Activated CD4-positive, alpha-beta T cell treated with anti-CD3 and anti-CD28 coated beads for 36 hours (primary cell): Measurements from ENCODE around the gene SSC4D. TPM values are rescaled to one million over a fixed set of nuclear protein-coding genes. Genes with fewer than 3 reads are reported as not detected.
A peak's percentile ranks its signal among the peaks of the same experiment; 100 is the strongest.

ENCODE experiments used
- ATAC-seq: fragments of 200-7000 bp; cut with Tn5 transposase; one replicate; pipeline ENCODE4 v1.10.0; 2021; ENCODE audit warnings: mild to moderate bottlenecking, moderate library complexity
- CTCF ChIA-PET: fragments of 350-600 bp; sonication (Branson Sonifier 250); formaldehyde crosslinking; loops from one replicate; lab custom pipeline; 2021; ENCODE audit warnings: antibody characterized with exemption; lab: Charles Lee
- POLR2A ChIA-PET: fragments of 350-600 bp; sonication (Branson Sonifier 250); formaldehyde crosslinking; loops from one replicate; lab custom pipeline; 2021; ENCODE audit warnings: antibody characterized with exemption, inconsistent platforms; lab: Charles Lee
- DNase-seq: peaks from one replicate; pipeline ENCODE4 v3.0.0-alpha.2; 2020
- H3K27ac Mint-ChIP-seq: one replicate; pipeline ENCODE4 v1.8.0; 2021; ENCODE audit warnings: mixed read lengths
- H3K27me3 Mint-ChIP-seq: one replicate; pipeline ENCODE4 v1.8.0; 2021; ENCODE audit warnings: mixed read lengths
- H3K36me3 Mint-ChIP-seq: one replicate; pipeline ENCODE4 v1.8.0; 2021; ENCODE audit warnings: low read depth, mixed read lengths
- H3K4me1 Mint-ChIP-seq: one replicate; pipeline ENCODE4 v1.8.0; 2021; ENCODE audit warnings: mixed read lengths
- H3K4me3 Mint-ChIP-seq: one replicate; pipeline ENCODE4 v1.8.0; 2021; ENCODE audit warnings: mild to moderate bottlenecking, moderate library complexity, mixed read lengths
- H3K9me3 Mint-ChIP-seq: one replicate; pipeline ENCODE4 v1.8.0; 2021; ENCODE audit warnings: low read depth, mixed read lengths
- intact Hi-C, 2 experiments: fragments of 100-400 bp; cut with DNase I in 1 of 2; cut with micrococcal nuclease in 1 of 2; formaldehyde crosslinking; loops; one replicate each; pipeline versions ENCODE4 v1.14.2 to v1.15.1; 2022 to 2024; cut with DNase I, micrococcal nuclease
- total RNA-seq, 2 experiments: library from RNA; stranded (reverse); gene quantifications; one replicate each; pipeline ENCODE4 v1.2.3, GENCODE V29; 2021

SSC4D gene
- total RNA-seq, 2 experiments from 2014 or later, result 0.79 to 0.91 TPM

DNA sequence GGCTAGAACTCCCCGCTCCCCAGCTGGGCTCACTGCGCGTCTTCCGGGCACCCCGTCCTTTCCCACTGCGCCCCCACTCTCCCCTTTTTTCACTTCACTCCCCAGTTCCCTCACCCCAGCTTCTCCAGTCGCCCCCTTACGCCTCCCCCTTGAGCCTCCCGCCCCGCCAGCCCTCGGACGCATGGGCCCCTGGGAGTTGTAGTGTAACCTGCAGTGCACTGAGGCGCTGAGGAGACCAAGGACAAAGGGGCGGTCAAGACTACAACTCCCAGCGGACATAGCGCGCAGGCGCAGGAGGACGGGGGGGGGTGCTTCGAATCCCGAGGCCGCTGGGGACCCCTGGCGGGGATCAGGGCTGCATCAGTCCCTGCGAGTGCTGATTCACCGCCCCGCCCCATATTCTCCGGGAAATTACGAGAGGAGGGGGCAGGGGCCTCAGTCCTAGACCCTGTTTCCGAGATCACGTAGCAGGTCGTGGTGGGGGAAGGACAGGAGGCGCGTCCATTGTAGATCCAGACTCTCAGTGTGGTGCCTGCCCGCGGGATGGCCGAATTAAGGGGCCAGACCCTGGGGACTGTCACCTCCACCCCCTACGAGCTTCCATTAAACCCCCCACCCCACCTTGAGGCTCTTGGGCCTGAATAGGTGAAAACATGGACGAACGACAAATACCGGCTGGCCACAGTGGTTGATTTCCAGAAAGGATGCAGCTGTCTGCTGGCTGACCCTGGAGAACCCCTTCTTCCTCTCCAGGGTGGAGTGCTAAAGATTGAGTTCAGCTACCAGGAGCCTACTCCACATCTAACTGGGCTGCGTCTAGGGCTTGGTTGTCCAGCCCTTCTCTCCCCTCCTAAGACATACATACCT is 50.2 kb downstream of the SSC4D start:
- peak; percentile 96 for ATAC-seq
- no peaks in the 10 kb centered on the region for H3K27me3 Mint-ChIP-seq

DNA sequence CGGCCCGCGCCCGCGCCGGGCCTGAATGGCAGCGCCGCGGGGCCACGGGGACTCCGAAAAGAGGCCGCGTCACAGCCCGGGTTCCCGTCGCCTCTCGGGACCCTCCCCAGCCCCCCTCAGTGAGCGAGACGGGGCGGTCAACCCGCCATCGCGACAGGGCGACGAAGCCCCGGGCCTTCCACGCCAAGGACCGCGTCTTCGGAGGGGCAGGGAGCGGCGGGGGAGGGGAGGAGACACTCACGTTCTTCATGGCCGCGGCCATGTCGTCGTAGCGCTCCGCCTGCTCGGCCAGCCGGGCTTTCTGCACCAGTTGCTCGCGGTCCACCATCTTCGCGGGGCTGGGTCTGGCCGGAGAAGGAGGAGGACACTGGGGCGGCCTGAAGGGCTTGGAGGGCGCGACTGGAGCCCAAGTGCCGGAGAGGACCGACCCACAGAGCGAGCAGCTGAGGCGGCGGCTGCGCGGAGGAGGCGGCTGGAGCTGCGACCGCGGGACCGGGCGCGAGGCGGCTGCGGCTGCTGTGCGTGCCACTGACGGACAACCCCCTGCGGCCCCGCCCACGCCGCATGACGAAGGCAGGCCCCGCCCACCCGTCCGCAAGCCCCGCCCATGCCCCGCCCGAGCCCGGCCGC is 50.9 kb downstream of the SSC4D start, which contains the start of gene YWHAG:
TSS of gene YWHAG (minus strand) at position 511 of the 630 bp plus-strand sequence. CDS start at position 328, 183 bp downstream.
- ChIA-PET CTCF (interaction anchor here (0.8 to 1.9 kb wide), 4 partner anchors 9 to 41 kb away, joined by 3 to 7 read pairs (median 6); no protein-coding TSS in a partner anchor), POLR2A (interaction anchor here (0.6 to 2.2 kb wide), 2 partner anchors 15 to 66 kb away, joined by 7 to 10 read pairs; partner anchors contain the start of gene ZP3)
- ATAC-seq (peak; percentile 60), DNase-seq (peak; percentile 95)
- Mint-ChIP-seq H3K4me1 (peaks cover 39% of the 10 kb centered on the region), H3K27ac (peak within 1 kb of the TSS; percentile 96), H3K9me3 (no peaks in the 10 kb centered on the region), H3K27me3 (no peaks in the 10 kb centered on the region), H3K36me3 (peaks cover 40% of the 10 kb centered on the region), H3K4me3 (peak within 1 kb of the TSS; percentile 99)
- intact Hi-C loops, result loop anchor here (1.0 to 2.0 kb wide), 11 partner anchors 15 to 480 kb away; partner anchors contain the start of genes MDH2 (in 1 of the 2) and POR (in 1 of the 2)

More for the DNA sequence above, 50.2 kb downstream of the SSC4D start:
- intact Hi-C loops, result loop anchor here (1.0 to 2.0 kb wide), 10 partner anchors 16 to 481 kb away; partner anchors contain the start of gene POR (in 1 of the 2)
- CTCF ChIA-PET, result interaction anchor here (0.8 to 1.9 kb wide), 8 partner anchors 10 to 62 kb away, joined by 3 to 11 read pairs (median 4); no protein-coding TSS in a partner anchor
- POLR2A ChIA-PET, result interaction anchor here (0.6 to 2.2 kb wide), 3 partner anchors 16 to 65 kb away, joined by 3 to 10 read pairs (median 7); partner anchors contain the start of gene ZP3
- H3K36me3 Mint-ChIP-seq, result peaks cover 36% of the 10 kb centered on the region
- peak overlapping the region; percentile 99 for H3K4me3 Mint-ChIP-seq
- no peaks in the 10 kb centered on the region for H3K9me3 Mint-ChIP-seq
- DNase-seq, result peak; percentile 98
- peak overlapping the region; percentile 96 for H3K27ac Mint-ChIP-seq
- H3K4me1 Mint-ChIP-seq, result peaks cover 41% of the 10 kb centered on the region

DNA sequence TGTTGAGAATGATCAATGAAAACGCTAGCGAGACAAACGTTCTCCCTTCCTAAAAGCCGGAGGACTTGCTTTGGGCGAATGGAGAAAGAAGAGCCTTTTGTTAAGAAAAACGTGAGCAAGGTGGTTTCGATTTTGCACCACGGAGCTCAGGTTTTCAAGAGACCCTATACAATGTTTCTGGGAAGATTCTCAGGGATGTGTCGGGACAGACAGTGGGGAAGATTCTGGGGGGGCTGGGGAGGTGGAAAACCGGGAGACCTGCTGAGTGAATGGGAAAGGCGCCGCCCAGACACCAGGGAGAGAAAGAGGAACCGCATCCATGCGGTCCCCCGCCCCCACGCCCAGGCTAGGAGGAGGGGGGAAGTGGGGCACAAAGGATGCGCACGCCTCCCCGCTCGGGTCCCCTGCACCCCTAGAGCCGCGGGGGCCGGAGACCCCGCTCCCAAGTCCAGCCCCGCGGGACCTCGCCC is 51.5 kb downstream of the SSC4D start:
- H3K4me3 Mint-ChIP-seq, result peak overlapping the region; percentile 99
- ChIA-PET CTCF (interaction anchor here (0.5 to 1.9 kb wide), 3 partner anchors 14 to 308 kb away, joined by 3 to 6 read pairs (median 5); no protein-coding TSS in a partner anchor), POLR2A (interaction anchor here (1.1 to 2.2 kb wide), 2 partner anchors 15 to 40 kb away, joined by 4 to 10 read pairs; no protein-coding TSS in a partner anchor)
- no peaks in the 10 kb centered on the region for H3K27me3 Mint-ChIP-seq
- DNase-seq (peak; percentile 73), ATAC-seq (peak; percentile 0)
- peaks cover 44% of the 10 kb centered on the region for H3K4me1 Mint-ChIP-seq
- peak overlapping the region; percentile 93 for H3K27ac Mint-ChIP-seq
- no peaks in the 10 kb centered on the region for H3K9me3 Mint-ChIP-seq
- intact Hi-C loops, result loop anchor here (1.0 to 2.0 kb wide), 3 partner anchors 15 to 310 kb away; partner anchors contain the start of gene MDH2 (in 1 of the 2)
- H3K36me3 Mint-ChIP-seq, result peaks cover 42% of the 10 kb centered on the region

DNA sequence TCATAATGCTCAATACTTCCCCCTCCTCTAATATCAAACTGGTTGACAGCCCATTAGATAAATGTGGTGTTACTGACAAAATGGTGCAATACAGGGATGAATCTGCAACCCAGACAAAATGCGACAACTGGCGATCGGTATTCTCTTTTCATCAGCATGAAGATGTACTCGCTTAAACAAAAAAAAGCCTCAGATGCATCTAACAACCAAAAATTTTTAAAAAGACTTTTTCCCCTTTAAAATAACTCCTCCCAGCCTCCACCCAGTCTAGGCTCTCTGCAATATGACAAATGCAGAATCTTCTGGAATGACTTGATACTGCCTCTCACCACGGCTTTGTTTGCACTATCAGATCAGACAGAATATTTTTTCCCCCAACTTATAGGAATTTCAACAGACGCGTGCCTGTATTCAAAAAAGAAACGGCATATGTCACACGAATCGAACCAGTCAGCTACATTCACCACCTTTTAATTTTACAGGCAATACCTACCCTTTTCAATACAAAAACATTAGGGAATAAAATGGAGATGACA is 52.0 kb downstream of the SSC4D start:
- peaks cover 48% of the 10 kb centered on the region for H3K4me1 Mint-ChIP-seq
- ChIA-PET CTCF (interaction anchor here (0.5 to 1.9 kb wide), 2 partner anchors 14 to 308 kb away, joined by 3 to 6 read pairs; no protein-coding TSS in a partner anchor), POLR2A (interaction anchor here (1.1 to 2.2 kb wide), 2 partner anchors 14 to 39 kb away, joined by 4 to 10 read pairs; no protein-coding TSS in a partner anchor)
- H3K36me3 Mint-ChIP-seq, result peaks cover 45% of the 10 kb centered on the region
- intact Hi-C loops, result loop anchor here (1.0 to 2.0 kb wide), 3 partner anchors 14 to 309 kb away; partner anchors contain the start of gene MDH2 (in 1 of the 2)
- H3K27ac Mint-ChIP-seq, result peak overlapping the region; percentile 93
- no peak for ATAC-seq
- peak overlapping the region; percentile 99 for H3K4me3 Mint-ChIP-seq
- H3K27me3 Mint-ChIP-seq, result no peaks in the 10 kb centered on the region
- no peak for DNase-seq
- H3K9me3 Mint-ChIP-seq, result no peaks in the 10 kb centered on the region

DNA sequence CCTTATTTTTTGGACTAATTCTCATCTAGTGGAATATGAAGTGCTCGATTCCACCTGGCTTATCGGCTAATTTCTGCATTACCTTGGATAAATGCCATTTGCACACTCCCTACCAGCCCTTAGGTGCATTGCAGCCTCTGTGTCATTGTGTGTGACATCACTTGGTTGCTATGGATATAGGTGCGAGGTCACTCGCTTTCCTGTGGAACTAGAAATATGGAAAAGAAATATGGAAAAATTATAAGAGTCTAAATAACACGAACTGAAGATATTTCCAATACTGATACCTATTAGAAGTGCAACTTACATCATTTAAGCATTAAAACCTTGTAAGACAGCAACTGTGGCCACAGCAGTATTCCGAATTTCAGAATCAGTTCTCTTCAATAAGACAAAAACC is 52.7 kb downstream of the SSC4D start:
- CTCF ChIA-PET, result interaction anchor here (1.0 to 1.1 kb wide), 2 partner anchors 13 to 43 kb away, joined by 3 read pairs; no protein-coding TSS in a partner anchor
- intact Hi-C loops, result no loop called here
- peaks cover 51% of the 10 kb centered on the region for H3K36me3 Mint-ChIP-seq
- H3K27me3 Mint-ChIP-seq, result no peaks in the 10 kb centered on the region
- POLR2A ChIA-PET, result interaction anchor here (1.1 kb wide), 1 partner anchor 39 kb away, joined by 4 read pairs; no protein-coding TSS in a partner anchor
- ATAC-seq (no peak), DNase-seq (peak; percentile 30)
- H3K27ac Mint-ChIP-seq, result peak overlapping the region; percentile 93
- peak overlapping the region; percentile 99 for H3K4me3 Mint-ChIP-seq
- peaks cover 54% of the 10 kb centered on the region for H3K4me1 Mint-ChIP-seq
- H3K9me3 Mint-ChIP-seq, result no peaks in the 10 kb centered on the region

DNA sequence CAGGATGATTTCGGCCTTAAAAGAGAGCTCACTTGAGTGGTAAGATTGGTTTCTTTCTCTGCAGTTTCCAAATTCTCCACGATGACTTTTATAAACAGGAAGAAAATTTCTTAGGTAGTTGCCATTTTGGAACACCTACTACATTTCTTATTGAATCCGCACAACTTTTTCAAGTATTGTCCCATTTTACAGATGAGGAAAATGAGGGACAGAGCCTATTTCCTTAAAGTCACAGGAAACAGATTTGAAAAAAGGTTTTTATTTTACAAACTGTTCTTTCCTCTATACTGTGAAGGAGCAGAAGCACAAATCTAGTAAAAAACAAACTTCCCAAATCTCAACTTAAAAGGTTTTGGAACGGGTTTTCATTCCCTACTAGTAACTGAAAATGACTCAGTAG is 53.4 kb downstream of the SSC4D start:
- Mint-ChIP-seq H3K4me3 (peak overlapping the region; percentile 33), H3K27ac (peak overlapping the region; percentile 9), H3K9me3 (no peaks in the 10 kb centered on the region), H3K36me3 (peaks cover 58% of the 10 kb centered on the region), H3K27me3 (no peaks in the 10 kb centered on the region), H3K4me1 (peaks cover 61% of the 10 kb centered on the region)
- CTCF ChIA-PET, result interaction anchor here (1.0 to 1.1 kb wide), 2 partner anchors 12 to 42 kb away, joined by 3 read pairs; no protein-coding TSS in a partner anchor
- POLR2A ChIA-PET, result no interaction called here
- ATAC-seq (no peak), DNase-seq (no peak)
- intact Hi-C loops, result no loop called here

DNA sequence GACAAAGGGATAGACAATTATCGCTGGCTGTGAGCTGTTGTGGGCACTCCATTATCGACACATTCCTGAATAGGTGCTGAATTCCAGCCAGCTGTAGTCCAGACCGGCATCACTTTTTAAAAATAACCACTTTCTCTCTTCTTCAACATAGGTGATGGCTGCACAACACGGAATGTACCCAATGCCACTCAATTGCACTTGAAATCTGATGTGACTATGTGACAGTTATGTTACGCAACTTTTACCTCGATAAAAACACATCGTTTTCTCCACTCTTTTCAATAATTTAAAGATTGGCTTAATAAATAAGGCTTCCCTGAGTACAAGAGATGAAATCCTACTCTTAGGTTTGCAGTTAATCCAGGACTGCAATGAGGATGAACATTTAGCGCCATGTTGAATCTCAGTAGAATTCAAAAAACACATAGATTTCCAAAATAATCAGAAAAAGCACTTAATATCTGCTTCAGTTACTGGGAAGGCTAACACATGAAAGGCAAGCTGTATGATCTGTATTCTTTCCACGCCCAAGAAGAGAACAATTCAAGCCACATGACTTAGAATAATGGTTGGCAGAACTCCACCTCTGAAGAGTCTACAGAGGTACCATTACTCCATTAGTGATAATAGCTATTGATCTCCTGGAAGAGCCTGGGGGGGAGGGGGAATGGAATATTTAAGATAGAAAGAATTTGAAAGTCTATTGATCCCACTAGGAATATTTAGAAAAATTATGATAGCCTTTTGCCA is 54.3 kb downstream of the SSC4D start:
- no peaks in the 10 kb centered on the region for H3K27me3 Mint-ChIP-seq
- ChIA-PET CTCF (no interaction called here), POLR2A (interaction anchor here (0.6 to 2.1 kb wide), 3 partner anchors 12 to 36 kb away, joined by 3 to 9 read pairs (median 5); no protein-coding TSS in a partner anchor)
- intact Hi-C loops, result no loop called here
- peaks cover 65% of the 10 kb centered on the region for H3K36me3 Mint-ChIP-seq
- peak overlapping the region; percentile 48 for H3K27ac Mint-ChIP-seq
- DNase-seq (no peak), ATAC-seq (no peak)
- no peak overlapping the region for H3K4me3 Mint-ChIP-seq
- H3K9me3 Mint-ChIP-seq, result no peaks in the 10 kb centered on the region
- H3K4me1 Mint-ChIP-seq, result peaks cover 71% of the 10 kb centered on the region

DNA sequence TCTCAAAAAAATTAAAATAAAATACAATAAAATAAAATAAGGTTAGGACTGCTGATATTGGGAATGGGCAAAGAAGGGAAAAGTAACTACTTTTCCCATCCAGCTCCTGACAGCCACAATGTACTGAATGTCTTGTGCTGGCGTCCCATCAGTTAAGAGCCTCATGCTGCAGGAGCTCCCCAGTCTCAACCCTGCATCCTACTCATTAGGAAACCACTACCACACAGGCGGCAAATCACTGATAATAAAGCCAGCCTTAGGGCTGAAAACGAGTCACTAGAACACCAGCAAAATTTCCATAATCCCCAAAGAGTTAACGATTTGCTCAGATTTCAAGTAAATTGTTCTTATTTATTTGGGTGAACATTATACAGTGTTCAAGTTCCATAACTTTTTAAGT is 55.0 kb downstream of the SSC4D start:
- intact Hi-C loops, result no loop called here
- no peaks in the 10 kb centered on the region for H3K27me3 Mint-ChIP-seq
- H3K9me3 Mint-ChIP-seq, result no peaks in the 10 kb centered on the region
- H3K36me3 Mint-ChIP-seq, result peaks cover 72% of the 10 kb centered on the region
- no peak overlapping the region for H3K4me3 Mint-ChIP-seq
- H3K4me1 Mint-ChIP-seq, result peaks cover 72% of the 10 kb centered on the region
- no peak for DNase-seq
- ChIA-PET POLR2A (interaction anchor here (0.6 to 2.1 kb wide), 5 partner anchors 11 to 37 kb away, joined by 3 to 9 read pairs (median 3); no protein-coding TSS in a partner anchor), CTCF (interaction anchor here (0.6 kb wide), 1 partner anchor 187 kb away, joined by 3 read pairs; no protein-coding TSS in a partner anchor)
- no peak overlapping the region for H3K27ac Mint-ChIP-seq
- no peak for ATAC-seq

DNA sequence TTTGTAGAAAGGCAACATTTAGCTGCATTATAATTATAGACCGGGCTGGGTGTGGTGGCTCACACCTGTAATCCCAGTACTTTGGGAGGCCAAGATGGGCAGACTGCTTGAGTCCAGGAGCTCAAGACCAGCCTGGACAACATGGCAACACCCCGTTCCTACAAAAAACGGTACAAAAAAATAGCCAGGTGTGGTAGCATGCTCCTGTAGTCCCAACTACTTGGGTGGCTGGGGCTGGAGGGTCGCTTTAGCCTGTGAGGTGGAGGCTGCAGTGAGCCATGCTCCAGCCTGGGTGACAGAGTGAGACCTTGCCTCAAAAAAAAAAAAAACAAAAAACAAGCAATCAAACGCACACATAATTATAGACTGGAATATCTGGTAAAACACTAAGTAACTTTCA is 55.8 kb downstream of the SSC4D start:
- H3K4me3 Mint-ChIP-seq, result no peak overlapping the region
- no peaks in the 10 kb centered on the region for H3K9me3 Mint-ChIP-seq
- no peak overlapping the region for H3K27ac Mint-ChIP-seq
- CTCF ChIA-PET, result interaction anchor here (1.0 kb wide), 1 partner anchor 175 kb away, joined by 3 read pairs; no protein-coding TSS in a partner anchor
- intact Hi-C loops, result no loop called here
- no peak for ATAC-seq
- peaks cover 78% of the 10 kb centered on the region for H3K36me3 Mint-ChIP-seq
- H3K4me1 Mint-ChIP-seq, result peaks cover 77% of the 10 kb centered on the region
- DNase-seq, result no peak
- no peaks in the 10 kb centered on the region for H3K27me3 Mint-ChIP-seq
- POLR2A ChIA-PET, result interaction anchor here (0.8 to 2.1 kb wide), 4 partner anchors 12 to 70 kb away, joined by 3 to 9 read pairs (median 4); no protein-coding TSS in a partner anchor
